NK-92 (cell line): ENCODE measurements around the gene CDKAL1.
"Not testable (repeated sequence)": the region's sequence is repeated elsewhere in the genome, so short reads cannot be mapped to it uniquely, and the experiment has no call there.

Experiments
- DNase-seq: peaks from one replicate; lab custom pipeline; 2025; ENCODE audit not compliant: unreplicated experiment; lab: John Stamatoyannopoulos, UW

CDKAL1 gene

GRCh38 chr6:21188505-21189223 lies 654.4 kb downstream of the CDKAL1 start:
- DNase-seq, result no peak

- no peak for DNase-seq
Observed at GRCh38 chr6:21189759-21190158, 655.5 kb downstream of the CDKAL1 start.

- no peak for DNase-seq
Observed at GRCh38 chr6:21190701-21191100, 656.4 kb downstream of the CDKAL1 start.

GRCh38 chr6:21193790-21194475 lies 659.7 kb downstream of the CDKAL1 start:
- DNase-seq, result no peak

DNA sequence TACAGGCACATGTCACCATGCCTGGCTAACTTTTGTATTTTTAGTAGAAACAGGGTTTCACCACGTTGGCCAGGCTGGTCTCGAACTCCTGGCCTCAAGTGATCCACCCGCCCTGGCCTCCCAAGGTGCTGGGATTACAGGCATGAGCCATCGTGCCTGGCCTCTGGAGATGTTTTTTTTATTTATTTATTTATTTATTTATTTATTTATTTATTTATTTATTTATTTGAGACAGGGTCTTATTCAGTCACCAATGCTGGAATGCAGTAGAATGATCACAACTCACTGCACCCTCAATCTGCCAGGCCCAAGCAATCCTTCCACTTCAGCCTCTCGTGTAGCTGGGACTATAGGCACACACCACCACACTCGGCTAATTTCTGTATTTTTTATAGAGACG lies 661.0 kb downstream of the CDKAL1 start:
- DNase-seq, result not testable (repeated sequence)

GRCh38 chr6:21198032-21198640 lies 663.9 kb downstream of the CDKAL1 start:
- no peak for DNase-seq

GRCh38 chr6:21199262-21199661 lies 665.0 kb downstream of the CDKAL1 start:
- DNase-seq, result no peak

GRCh38 chr6:21200134-21200870 lies 666.0 kb downstream of the CDKAL1 start:
- DNase-seq, result no peak

DNA sequence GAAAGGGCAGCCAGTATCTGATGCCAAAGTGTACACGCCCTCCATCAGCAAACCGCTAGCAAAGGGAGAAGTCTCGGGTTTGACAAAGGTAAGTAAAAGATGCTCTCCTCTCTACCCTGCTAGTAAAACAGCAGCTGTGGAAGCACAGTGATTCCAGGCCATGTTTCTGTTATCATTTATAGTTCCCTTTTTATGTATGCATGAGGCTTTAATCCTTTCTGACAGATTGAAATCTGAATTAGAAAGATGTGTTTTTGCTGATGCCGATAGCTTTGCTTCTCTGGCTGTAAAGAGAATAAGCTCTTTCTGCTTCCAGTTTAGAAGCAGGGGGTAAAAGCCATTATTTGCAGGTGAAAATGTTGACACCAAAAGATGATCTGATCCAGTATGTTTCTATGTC lies 666.9 kb downstream of the CDKAL1 start:
- no peak for DNase-seq

GRCh38 chr6:21201637-21202350 lies 667.5 kb downstream of the CDKAL1 start:
- DNase-seq, result no peak

DNA sequence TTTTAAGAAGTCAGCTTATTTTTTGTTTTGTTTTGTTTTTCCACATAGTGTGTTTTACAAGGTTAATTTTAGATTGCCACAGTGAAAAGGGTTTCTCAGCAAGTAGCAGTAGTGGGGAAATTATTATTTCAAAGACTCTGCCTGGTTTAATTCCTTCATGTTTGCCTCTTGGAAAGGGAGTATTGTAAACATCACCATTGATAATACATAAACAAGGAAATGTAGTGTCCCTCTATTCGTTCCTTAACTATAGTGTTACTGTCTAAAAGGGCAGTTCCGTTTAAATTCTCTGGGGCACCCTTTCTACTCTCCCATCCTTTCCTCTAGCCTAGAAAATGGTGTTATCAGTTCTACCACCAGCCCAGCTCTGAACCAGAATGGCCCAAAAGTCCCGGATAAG lies 668.3 kb downstream of the CDKAL1 start:
- no peak for DNase-seq

- no peak for DNase-seq
Observed at GRCh38 chr6:21204951-21205350, 670.7 kb downstream of the CDKAL1 start.

DNA sequence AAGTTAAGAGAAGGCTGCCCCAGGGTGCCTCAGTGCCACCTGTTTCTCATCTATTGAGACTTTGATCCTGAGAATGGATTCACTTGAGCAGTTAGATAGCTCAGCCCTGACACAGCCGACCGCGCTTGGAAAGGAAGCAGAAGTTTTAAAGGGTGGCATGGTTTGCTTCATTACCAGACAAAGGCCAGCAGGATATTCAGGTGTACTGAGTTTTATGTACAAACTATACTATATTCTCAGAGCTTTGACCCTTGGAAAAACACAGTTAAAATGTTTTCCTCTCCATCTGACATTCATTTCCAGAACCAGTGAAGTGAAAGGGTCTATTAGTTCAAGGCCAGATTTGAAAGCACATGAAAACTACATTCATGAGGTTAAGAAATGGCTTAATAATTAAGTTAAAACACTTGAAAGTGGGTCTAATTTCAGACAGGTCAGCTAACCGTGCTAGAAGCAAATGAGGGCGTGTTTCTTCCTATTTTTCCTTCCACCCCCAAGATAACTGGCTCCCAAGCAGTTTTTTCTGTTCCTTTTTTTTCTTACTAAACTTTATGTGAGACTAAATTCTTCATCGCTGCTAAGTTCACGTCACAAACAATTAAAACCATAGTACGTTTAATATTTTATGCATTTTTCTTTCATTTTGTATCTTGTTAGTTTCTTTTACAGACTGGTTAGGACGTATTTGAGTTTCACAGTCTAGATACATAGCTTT lies 674.0 kb downstream of the CDKAL1 start:
- DNase-seq, result no peak

- no peak for DNase-seq
Observed at GRCh38 chr6:21208796-21209186, 674.5 kb downstream of the CDKAL1 start.

DNA sequence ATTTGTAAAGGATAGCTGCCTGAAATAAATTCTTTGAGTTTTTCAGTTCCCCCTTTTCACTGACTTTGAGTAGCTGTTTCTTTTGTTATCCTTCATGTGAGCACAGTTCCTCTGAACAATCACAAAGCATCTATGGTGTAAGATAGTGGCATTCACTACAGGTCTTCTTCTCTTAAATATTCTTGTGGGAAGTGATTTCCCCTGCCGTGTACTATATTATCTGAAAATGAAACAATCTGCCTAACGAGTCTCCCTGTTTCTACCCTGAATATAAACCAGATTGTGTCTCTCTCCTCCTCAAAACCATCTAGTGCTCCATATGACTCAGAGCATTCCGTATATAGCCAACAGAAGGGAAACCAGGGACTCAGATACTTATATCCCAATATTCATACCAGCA lies 679.2 kb downstream of the CDKAL1 start:
- DNase-seq, result no peak

DNA sequence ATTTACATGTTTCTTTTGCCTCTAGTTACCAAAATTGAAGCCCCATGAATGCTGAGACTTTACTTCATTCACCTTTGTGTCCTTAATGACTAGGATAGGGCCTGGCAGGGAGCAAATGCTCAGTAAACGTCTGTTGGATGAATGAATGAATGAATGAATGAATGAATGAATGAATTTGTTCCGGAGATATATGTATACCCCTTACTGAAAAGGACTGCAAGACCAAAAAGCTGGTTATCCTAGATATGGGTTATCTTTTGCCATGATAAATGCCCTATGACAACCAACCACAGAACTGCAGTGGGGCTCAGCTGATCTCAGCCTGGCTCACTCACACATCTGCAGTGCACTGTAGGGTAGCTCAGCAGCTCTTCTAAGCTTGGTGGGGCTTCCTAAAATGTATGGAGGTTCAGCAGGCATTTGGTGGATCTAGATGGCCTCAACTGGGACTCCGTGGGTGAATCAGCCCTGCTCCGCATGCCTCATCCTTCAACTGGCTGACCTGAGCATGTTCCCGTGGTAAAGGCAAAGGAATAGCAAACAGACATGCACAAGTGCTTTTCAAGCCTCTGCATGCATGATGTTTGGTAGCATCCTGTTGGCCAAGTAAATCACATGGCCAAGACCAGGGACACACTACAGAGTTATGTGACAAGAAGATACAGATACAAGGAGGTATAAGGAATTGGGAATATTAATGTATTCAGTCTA lies 680.6 kb downstream of the CDKAL1 start:
- no peak for DNase-seq

DNA sequence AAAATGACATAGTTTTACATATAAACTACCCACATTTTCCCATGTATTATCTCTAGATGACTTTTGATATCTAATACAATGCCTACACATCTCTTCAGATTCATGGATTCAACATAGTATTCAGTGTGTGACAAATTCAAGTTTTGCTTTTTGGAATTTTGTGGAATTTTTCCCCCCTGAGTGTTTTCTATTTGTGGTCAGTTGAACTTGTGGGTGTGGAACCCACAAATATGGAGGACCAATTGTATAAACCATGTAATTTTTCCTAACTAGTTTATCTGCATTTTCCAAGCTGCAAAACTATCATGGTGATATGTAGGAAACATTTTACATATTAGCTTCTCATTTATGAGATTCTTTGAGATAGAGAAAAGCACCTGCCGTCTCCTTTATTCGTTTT lies 685.0 kb downstream of the CDKAL1 start:
- no peak for DNase-seq

DNA sequence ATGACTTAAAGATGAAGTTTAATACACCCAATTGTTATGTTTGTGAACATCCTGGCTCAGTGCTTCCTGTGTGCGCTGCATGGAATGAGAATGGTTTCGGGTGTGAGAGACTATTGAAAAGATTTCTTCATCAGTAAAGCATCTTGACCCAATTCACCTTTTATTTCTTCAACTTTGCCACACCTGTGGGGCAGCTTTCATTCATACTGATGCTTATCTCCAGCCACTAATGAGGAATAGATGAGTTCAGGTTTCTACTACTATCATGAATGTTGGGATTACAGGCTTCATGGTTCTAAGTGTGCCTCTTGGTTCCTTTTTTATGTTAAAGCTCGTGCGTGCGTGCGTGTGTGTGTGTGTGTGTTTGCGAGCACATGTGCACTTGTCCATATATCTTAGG lies 685.6 kb downstream of the CDKAL1 start:
- no peak for DNase-seq

DNA sequence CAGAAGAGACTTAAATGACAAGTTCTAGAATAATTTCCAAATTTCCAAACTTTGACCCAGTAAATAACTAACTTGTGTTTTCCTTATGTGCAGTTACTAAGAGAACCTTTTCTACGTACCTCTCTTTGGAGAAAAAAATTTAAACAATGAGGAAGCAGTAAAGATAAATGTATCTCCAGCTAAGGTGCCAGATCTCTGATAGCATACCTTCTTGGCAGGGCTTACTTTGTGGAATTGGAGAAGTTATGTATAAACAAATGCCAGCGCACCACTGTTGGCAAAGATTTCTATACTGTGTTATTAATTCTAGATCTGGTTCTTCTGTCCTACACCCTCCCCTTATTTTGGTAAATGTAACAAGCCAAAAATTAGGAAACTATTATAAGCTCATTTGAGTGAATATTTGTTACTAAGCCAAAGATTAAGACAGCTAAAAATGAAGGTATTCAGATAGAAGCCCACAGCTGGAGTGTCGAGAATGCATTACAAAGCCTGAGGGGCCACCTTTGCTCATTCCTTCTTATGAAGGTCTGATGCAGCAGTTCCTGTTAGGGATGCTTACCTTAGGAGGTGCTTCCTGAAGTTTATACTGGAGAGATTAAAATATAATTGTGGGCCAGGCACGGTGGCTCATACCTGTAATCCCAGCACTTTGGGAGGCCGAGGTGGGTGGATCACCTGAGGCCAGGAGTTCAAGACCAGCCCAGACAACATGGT lies 686.2 kb downstream of the CDKAL1 start:
- no peak for DNase-seq
